Testis (tissue), 3 donors: ENCODE results near the gene PLD1. TPM values are rescaled to one million over a fixed set of nuclear protein-coding genes. Genes with fewer than 3 reads are reported as not detected.
A peak's percentile ranks its signal among the peaks of the same experiment; 100 is the strongest.

Experiments
- DNase-seq: peaks from one replicate; pipeline ENCODE4 v3.0.0-alpha.2; 2019
- H3K27ac ChIP-seq, 2 donors: fragments of 200-600 bp; sonication (generic); one replicate each; pipeline ENCODE4 v1.5.1; 2019
- H3K27me3 ChIP-seq: fragments of 200-600 bp; sonication (generic); one replicate; pipeline ENCODE4 v1.5.1; 2019
- H3K36me3 ChIP-seq: fragments of 200-600 bp; sonication (generic); one replicate; pipeline ENCODE4 v1.5.1; 2017; ENCODE audit warnings: low read depth; ENCODE audit errors: missing control alignments
- H3K4me1 ChIP-seq: fragments of 200-600 bp; sonication (generic); one replicate; pipeline ENCODE4 v1.5.1; 2019
- H3K4me3 ChIP-seq, 2 donors: fragments of 200-600 bp; sonication (generic); one replicate each; pipeline ENCODE4 v1.5.1; 2017 to 2019
- H3K9me3 ChIP-seq: fragments of 200-600 bp; sonication (generic); one replicate; pipeline ENCODE4 v1.5.1; 2017
- CTCF ChIP-seq, 3 experiments: fragments of 450-650 bp in 2 of 3; fragments of 200-600 bp in 1 of 3; sonication (generic) in 1 of 3; IDR thresholded peaks; one replicate each; pipeline ENCODE4 v1.5.1; 2016 to 2019; ENCODE audit warnings: antibody characterized with exemption in 3 of 3, mild to moderate bottlenecking in 2 of 3, moderate library complexity in 1 of 3
- POLR2A ChIP-seq: fragments of 450-650 bp; IDR thresholded peaks from one replicate; pipeline ENCODE4 v1.6.1; 2017; ENCODE audit warnings: antibody characterized with exemption, mild to moderate bottlenecking, moderate library complexity
- WGBS, 2 donors: methylation state at CpG; one replicate each; pipeline ENCODE4 v1.1.5; 2018; 5-methylcytosine and 5-hydroxymethylcytosine counted together
- intact Hi-C: fragments of 100-400 bp; cut with DNase I; formaldehyde crosslinking; loops from one replicate; pipeline ENCODE4 v1.15.1; 2023; ENCODE audit warnings: low total_unique reads
- polyA plus RNA-seq: library from polyadenylated mRNA; stranded (reverse); fragments of 350-450 nt; fragmentation: Illumina TruSeq; extraction: RNeasy Lipid Tissue Mini Kit (QIAGEN cat#74804); gene quantifications from one replicate; pipeline ENCODE4 v1.2.3, GENCODE V29; 2014; ENCODE audit warnings: low read depth, low replicate concordance; ENCODE audit not compliant: insufficient read depth
- total RNA-seq, 2 donors: library from RNA; depleted of rRNA; stranded (reverse); fragments of >200 nt; gene quantifications; one replicate each; pipeline ENCODE4 v1.2.3, GENCODE V29; 2016

The PLD1 gene
- total and polyA plus RNA-seq, 3 donors from 2014 or later: 10.7 to 27.4 (median 19.1) TPM

GRCh38 chr3:171704002-171704401 is 106.3 kb downstream of the PLD1 start:
- no peak overlapping the region for H3K27ac ChIP-seq
- no peaks in the 10 kb centered on the region for H3K9me3 ChIP-seq
- TF ChIP-seq CTCF (IDR thresholded peaks at IDR 0.05) (peak in 2 of 3 experiments; percentile 12 to 39), POLR2A (no peak)
- DNase-seq: peak; percentile 59
- intact Hi-C loops: no loop called here
- H3K4me3 ChIP-seq: no peak overlapping the region
- 41 to 45% methylated on average over 2 of the region's 2 CpGs for WGBS, 2 donors
- no peaks in the 10 kb centered on the region for H3K36me3 ChIP-seq
- H3K4me1 ChIP-seq: no peaks in the 10 kb centered on the region
- no peaks in the 10 kb centered on the region for H3K27me3 ChIP-seq

GRCh38 chr3:171703144-171703543 is 107.1 kb downstream of the PLD1 start:
- intact Hi-C loops: no loop called here
- DNase-seq: no peak
- Histone ChIP-seq H3K36me3 (no peaks in the 10 kb centered on the region), H3K4me1 (no peaks in the 10 kb centered on the region), H3K9me3 (no peaks in the 10 kb centered on the region), H3K27me3 (no peaks in the 10 kb centered on the region), H3K4me3 (no peak overlapping the region), H3K27ac (no peak overlapping the region)
- no peak for TF ChIP-seq POLR2A
- TF ChIP-seq CTCF (IDR thresholded peaks at IDR 0.05): no peak
- WGBS, 2 donors: 91 to 98% methylated on average over 2 of the region's 2 CpGs

GRCh38 chr3:171700653-171701052 is 109.6 kb downstream of the PLD1 start:
- H3K27me3 ChIP-seq: no peaks in the 10 kb centered on the region
- no peaks in the 10 kb centered on the region for H3K36me3 ChIP-seq
- H3K27ac ChIP-seq: no peak overlapping the region
- TF ChIP-seq CTCF (IDR thresholded peaks at IDR 0.05) (no peak), POLR2A (no peak)
- H3K4me1 ChIP-seq: no peaks in the 10 kb centered on the region
- 90 to 91% methylated on average over 1 of the region's 1 CpG for WGBS, 2 donors
- no peak for DNase-seq
- no peak overlapping the region for H3K4me3 ChIP-seq
- intact Hi-C loops: no loop called here
- H3K9me3 ChIP-seq: no peaks in the 10 kb centered on the region

- Histone ChIP-seq H3K27me3 (no peaks in the 10 kb centered on the region), H3K4me3 (no peak overlapping the region), H3K9me3 (no peaks in the 10 kb centered on the region), H3K27ac (no peak overlapping the region), H3K36me3 (no peaks in the 10 kb centered on the region), H3K4me1 (no peaks in the 10 kb centered on the region)
- WGBS, 2 donors: 79 to 89% methylated on average over 2 of the region's 2 CpGs
- intact Hi-C loops: no loop called here
- TF ChIP-seq POLR2A (no peak), CTCF (IDR thresholded peaks at IDR 0.05) (no peak)
- no peak for DNase-seq
These were observed 110.1 kb downstream of the PLD1 start for GRCh38 chr3:171700157-171700556.

- Histone ChIP-seq H3K36me3 (no peaks in the 10 kb centered on the region), H3K4me3 (no peak overlapping the region), H3K27me3 (no peaks in the 10 kb centered on the region), H3K4me1 (no peaks in the 10 kb centered on the region), H3K27ac (no peak overlapping the region), H3K9me3 (no peaks in the 10 kb centered on the region)
- TF ChIP-seq POLR2A (no peak), CTCF (IDR thresholded peaks at IDR 0.05) (no peak)
- intact Hi-C loops: no loop called here
- DNase-seq: no peak
- WGBS, 2 donors: 60 to 64% methylated on average over 5 of the region's 5 CpGs
These were observed 110.7 kb downstream of the PLD1 start for GRCh38 chr3:171699601-171700000.
